DOHH2 (cell line): ENCODE data around the gene SPOCK1.

Experiments used
- EZH2phosphoT487 ChIP-seq: fragments of 200-600 bp; sonication (generic); IDR thresholded peaks from 2 replicates; pipeline ENCODE4 v1.6.1; 2017; ENCODE audit warnings: borderline replicate concordance, mild to moderate bottlenecking, antibody characterized with exemption, low read length, moderate library complexity, mixed read lengths
- TF ChIP-seq, protein P1 (sequence below): fragments of 200-600 bp; sonication (generic); IDR thresholded peaks from one replicate; pipeline ENCODE4 v1.5.1; 2014; ENCODE audit warnings: antibody characterized with exemption, mild to moderate bottlenecking, low read depth, low read length; ENCODE audit not compliant: poor library complexity, severe bottlenecking

DNA sequence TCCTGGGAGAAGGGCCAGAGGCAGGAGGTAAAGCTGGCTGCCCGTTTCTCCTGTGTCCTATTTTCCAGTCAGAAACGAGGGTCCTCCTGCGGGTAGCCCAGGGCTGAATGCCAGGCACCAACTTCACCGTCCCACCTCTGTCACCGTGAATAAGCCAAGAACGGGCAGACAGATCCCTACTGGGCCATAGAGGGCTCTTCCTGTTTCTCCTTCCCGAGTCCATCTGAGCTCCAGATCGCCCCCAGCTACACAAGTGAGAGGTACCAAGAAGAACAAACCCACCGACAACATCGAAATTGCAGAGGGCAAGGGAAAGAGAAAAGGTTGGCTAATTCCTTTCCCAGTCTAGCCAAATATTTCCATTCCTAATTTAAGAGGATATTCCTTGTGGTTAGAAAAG is 93.7 kb downstream of the SPOCK1 start:
- TF ChIP-seq, protein P1, sequence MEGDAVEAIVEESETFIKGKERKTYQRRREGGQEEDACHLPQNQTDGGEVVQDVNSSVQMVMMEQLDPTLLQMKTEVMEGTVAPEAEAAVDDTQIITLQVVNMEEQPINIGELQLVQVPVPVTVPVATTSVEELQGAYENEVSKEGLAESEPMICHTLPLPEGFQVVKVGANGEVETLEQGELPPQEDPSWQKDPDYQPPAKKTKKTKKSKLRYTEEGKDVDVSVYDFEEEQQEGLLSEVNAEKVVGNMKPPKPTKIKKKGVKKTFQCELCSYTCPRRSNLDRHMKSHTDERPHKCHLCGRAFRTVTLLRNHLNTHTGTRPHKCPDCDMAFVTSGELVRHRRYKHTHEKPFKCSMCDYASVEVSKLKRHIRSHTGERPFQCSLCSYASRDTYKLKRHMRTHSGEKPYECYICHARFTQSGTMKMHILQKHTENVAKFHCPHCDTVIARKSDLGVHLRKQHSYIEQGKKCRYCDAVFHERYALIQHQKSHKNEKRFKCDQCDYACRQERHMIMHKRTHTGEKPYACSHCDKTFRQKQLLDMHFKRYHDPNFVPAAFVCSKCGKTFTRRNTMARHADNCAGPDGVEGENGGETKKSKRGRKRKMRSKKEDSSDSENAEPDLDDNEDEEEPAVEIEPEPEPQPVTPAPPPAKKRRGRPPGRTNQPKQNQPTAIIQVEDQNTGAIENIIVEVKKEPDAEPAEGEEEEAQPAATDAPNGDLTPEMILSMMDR = no peak
- no peak for TF ChIP-seq EZH2phosphoT487
